ENCODE measurements around the gene RTN4.

DNA sequence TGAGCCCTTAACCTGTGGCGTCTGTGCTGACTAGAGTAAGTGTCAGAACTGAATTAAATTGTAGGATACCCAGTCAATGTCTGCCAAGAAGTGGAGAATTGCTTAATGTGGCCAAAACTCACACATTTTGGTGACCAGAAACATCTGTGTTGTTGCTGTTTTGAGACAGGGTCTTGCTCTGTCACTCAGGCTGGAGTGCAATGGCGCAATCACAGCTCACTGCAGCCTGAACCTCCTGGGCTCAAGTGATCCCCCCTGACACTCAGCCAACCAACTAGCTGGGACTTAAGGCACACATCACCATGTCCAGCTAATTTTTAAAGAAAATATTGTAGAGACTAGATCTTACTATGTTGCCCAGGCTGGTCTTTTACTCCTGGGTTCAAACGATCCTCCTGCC lies 34.4 kb upstream of the RTN4 start:
- TF ChIP-seq, protein P1, sequence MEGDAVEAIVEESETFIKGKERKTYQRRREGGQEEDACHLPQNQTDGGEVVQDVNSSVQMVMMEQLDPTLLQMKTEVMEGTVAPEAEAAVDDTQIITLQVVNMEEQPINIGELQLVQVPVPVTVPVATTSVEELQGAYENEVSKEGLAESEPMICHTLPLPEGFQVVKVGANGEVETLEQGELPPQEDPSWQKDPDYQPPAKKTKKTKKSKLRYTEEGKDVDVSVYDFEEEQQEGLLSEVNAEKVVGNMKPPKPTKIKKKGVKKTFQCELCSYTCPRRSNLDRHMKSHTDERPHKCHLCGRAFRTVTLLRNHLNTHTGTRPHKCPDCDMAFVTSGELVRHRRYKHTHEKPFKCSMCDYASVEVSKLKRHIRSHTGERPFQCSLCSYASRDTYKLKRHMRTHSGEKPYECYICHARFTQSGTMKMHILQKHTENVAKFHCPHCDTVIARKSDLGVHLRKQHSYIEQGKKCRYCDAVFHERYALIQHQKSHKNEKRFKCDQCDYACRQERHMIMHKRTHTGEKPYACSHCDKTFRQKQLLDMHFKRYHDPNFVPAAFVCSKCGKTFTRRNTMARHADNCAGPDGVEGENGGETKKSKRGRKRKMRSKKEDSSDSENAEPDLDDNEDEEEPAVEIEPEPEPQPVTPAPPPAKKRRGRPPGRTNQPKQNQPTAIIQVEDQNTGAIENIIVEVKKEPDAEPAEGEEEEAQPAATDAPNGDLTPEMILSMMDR (optimal IDR thresholded peaks at IDR 0.05 in 1 of 3, IDR thresholded peaks at IDR 0.05 in 1 of 3, conservative IDR thresholded peaks at IDR 0.05 in 1 of 3; ENCODE audit: extremely low read depth in 1 of 3, insufficient read depth in 2 of 3, low read length in 3 of 3) = no peak
- TF ChIP-seq EZH2 (IDR thresholded peaks at IDR 0.05; ENCODE audit: low read length) = no peak
